GM12875 (cell line): ENCODE results near the gene CHRNB1.
A peak's percentile ranks its signal among the peaks of the same experiment; 100 is the strongest.

Source experiments
- H3K4me3 ChIP-seq: one replicate; pipeline ENCODE4 v1.5.1; 2011; ENCODE audit warnings: low read depth, low read length, control low read depth
- TF ChIP-seq, protein P1 (sequence below): IDR thresholded peaks from 2 replicates; pipeline ENCODE4 v1.5.1; 2011; ENCODE audit warnings: low read depth, mild to moderate bottlenecking, control low read depth, inconsistent platforms, low read length, moderate library complexity, borderline replicate concordance; ENCODE audit not compliant: insufficient read depth

CHRNB1 gene

DNA sequence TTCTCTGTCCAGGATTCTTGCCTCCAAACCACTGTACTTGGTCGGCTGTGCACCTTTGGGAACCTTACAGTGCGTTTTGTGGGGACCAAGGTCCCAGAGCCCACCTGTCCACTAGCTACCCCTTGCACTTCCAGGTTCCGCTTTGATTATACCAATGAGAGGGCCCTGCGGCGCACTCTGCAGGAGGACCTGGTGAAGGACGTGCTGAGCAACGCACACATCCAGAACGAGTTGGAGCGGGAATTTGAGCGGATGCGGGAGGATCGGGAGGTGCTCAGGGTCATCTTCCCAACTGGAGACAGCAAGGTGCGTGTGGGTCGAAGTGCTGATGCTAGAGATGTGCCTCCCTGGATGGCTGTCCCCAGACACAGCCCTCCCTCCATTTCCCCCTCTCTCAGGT, 58.1 kb downstream of the CHRNB1 start:
- no peak overlapping the region for H3K4me3 ChIP-seq
- TF ChIP-seq, protein P1, sequence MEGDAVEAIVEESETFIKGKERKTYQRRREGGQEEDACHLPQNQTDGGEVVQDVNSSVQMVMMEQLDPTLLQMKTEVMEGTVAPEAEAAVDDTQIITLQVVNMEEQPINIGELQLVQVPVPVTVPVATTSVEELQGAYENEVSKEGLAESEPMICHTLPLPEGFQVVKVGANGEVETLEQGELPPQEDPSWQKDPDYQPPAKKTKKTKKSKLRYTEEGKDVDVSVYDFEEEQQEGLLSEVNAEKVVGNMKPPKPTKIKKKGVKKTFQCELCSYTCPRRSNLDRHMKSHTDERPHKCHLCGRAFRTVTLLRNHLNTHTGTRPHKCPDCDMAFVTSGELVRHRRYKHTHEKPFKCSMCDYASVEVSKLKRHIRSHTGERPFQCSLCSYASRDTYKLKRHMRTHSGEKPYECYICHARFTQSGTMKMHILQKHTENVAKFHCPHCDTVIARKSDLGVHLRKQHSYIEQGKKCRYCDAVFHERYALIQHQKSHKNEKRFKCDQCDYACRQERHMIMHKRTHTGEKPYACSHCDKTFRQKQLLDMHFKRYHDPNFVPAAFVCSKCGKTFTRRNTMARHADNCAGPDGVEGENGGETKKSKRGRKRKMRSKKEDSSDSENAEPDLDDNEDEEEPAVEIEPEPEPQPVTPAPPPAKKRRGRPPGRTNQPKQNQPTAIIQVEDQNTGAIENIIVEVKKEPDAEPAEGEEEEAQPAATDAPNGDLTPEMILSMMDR, result 0 out of 2 replicates have a peak, but pooled peaks have one; percentile 17

DNA sequence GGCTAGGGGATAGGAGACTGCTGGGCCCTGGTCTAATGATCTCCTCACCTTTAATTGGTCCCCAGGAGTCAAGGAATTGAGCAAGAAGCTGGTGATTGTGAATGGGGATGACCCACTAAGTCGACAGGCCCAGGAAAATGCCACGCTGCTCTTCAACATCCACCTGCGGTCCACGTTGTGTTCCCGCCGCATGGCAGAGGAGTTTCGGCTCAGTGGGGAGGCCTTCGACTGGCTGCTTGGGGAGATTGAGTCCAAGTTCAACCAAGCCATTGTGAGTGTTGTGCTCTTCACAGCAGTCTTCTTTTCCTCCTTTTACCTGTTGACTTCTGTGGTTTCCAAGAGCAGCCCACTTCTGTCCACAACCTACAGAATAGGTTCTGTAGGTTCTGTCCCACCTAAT, 58.7 kb downstream of the CHRNB1 start:
- H3K4me3 ChIP-seq, result no peak overlapping the region
- TF ChIP-seq, protein P1, result no peak
